BJ (cell line): ENCODE data around the gene PUM1. TPM values are rescaled to one million over a fixed set of nuclear protein-coding genes. Genes with fewer than 3 reads are reported as not detected.

Source experiments
- CTCF ChIA-PET: fragments of 350-600 bp; formaldehyde crosslinking; extraction: SDS; loops from one replicate; lab custom pipeline; 2021; ENCODE audit warnings: antibody characterized with exemption, inconsistent platforms; lab: Yijun Ruan, JAX
- POLR2A ChIA-PET: fragments of 300-600 bp; sonication (Branson Sonifier 250); formaldehyde crosslinking; extraction: SDS; loops from one replicate; lab custom pipeline; 2021; ENCODE audit warnings: antibody characterized with exemption; lab: Charles Lee
- DNase-seq: peaks from one replicate; pipeline ENCODE4 v3.0.0-alpha.2; 2011; ENCODE audit warnings: low read depth
- H3K27me3 ChIP-seq: 2 replicates; pipeline ENCODE4 v1.6.0; 2011; ENCODE audit warnings: low read length; ENCODE audit not compliant: control insufficient read depth, insufficient read depth
- H3K36me3 ChIP-seq: 2 replicates; pipeline ENCODE4 v1.5.1; 2011; ENCODE audit warnings: low read length; ENCODE audit not compliant: control insufficient read depth, insufficient read depth
- H3K4me3 ChIP-seq: 2 replicates; pipeline ENCODE4 v1.5.1; 2011; ENCODE audit warnings: low read depth, mild to moderate bottlenecking, control low read depth, low read length
- CTCF ChIP-seq: IDR thresholded peaks from 2 replicates; pipeline ENCODE4 v1.5.1; 2011; ENCODE audit warnings: low read depth, mild to moderate bottlenecking, control low read depth, inconsistent platforms, low read length, moderate library complexity; ENCODE audit not compliant: insufficient read depth
- polyA plus RNA-seq: library from polyadenylated mRNA; depleted of rRNA; stranded (reverse); fragments of >200 nt; gene quantifications from 2 replicates; pipeline ENCODE4 v1.2.3, GENCODE V29; 2011

The PUM1 gene
- polyA plus RNA-seq, 1 experiment = 66.9 TPM

GRCh38 chr1:30971496-30971895 is 94.0 kb downstream of the PUM1 start:
- Histone ChIP-seq H3K36me3 (peaks cover 5% of the 10 kb centered on the region; the same call in 1 of the 2 replicates), H3K27me3 (no peaks in the 10 kb centered on the region), H3K4me3 (no peak overlapping the region)
- ChIA-PET POLR2A (no interaction called here), CTCF (interaction anchor here (1.4 kb wide), 1 partner anchor 10 kb away, joined by 3 read pairs; no protein-coding TSS in a partner anchor)
- TF ChIP-seq CTCF = no peak
- no peak for DNase-seq

GRCh38 chr1:30969903-30970302 is 95.6 kb downstream of the PUM1 start:
- no peaks in the 10 kb centered on the region for H3K27me3 ChIP-seq
- no peak overlapping the region for H3K4me3 ChIP-seq
- H3K36me3 ChIP-seq = peaks cover 12% of the 10 kb centered on the region
- ChIA-PET CTCF (no interaction called here), POLR2A (no interaction called here)
- DNase-seq = no peak
- TF ChIP-seq CTCF = no peak

GRCh38 chr1:30968220-30968971 is 97.1 kb downstream of the PUM1 start:
- no peak for DNase-seq
- Histone ChIP-seq H3K27me3 (no peaks in the 10 kb centered on the region), H3K36me3 (peaks cover 18% of the 10 kb centered on the region), H3K4me3 (no peak overlapping the region)
- no peak for TF ChIP-seq CTCF
- ChIA-PET CTCF (interaction anchor here (0.7 kb wide), 1 partner anchor 34 kb away, joined by 3 read pairs; no protein-coding TSS in a partner anchor), POLR2A (no interaction called here)

GRCh38 chr1:30966690-30967369 is 98.7 kb downstream of the PUM1 start:
- POLR2A ChIA-PET = no interaction called here
- peaks cover 18% of the 10 kb centered on the region for H3K36me3 ChIP-seq
- DNase-seq = no peak
- CTCF ChIA-PET = interaction anchor here (0.9 kb wide), 1 partner anchor 79 kb away, joined by 4 read pairs; no protein-coding TSS in a partner anchor
- TF ChIP-seq CTCF = no peak
- H3K27me3 ChIP-seq = no peaks in the 10 kb centered on the region
- no peak overlapping the region for H3K4me3 ChIP-seq

GRCh38 chr1:30965924-30966599 is 99.5 kb downstream of the PUM1 start:
- Histone ChIP-seq H3K4me3 (no peak overlapping the region), H3K36me3 (peaks cover 18% of the 10 kb centered on the region), H3K27me3 (no peaks in the 10 kb centered on the region)
- no peak for TF ChIP-seq CTCF
- POLR2A ChIA-PET = no interaction called here
- CTCF ChIA-PET = interaction anchor here (0.9 kb wide), 1 partner anchor 80 kb away, joined by 4 read pairs; no protein-coding TSS in a partner anchor
- no peak for DNase-seq
